GM21423 (cell line): ENCODE data around the gene CGB8.

Experiments
- ATAC-seq: cut with Tn5 transposase; IDR thresholded peaks from one replicate; pipeline ENCODE4 v1.9.1; 2021; ENCODE audit warnings: mild to moderate bottlenecking, moderate library complexity; ENCODE audit not compliant: unreplicated experiment

CGB8 gene

DNA sequence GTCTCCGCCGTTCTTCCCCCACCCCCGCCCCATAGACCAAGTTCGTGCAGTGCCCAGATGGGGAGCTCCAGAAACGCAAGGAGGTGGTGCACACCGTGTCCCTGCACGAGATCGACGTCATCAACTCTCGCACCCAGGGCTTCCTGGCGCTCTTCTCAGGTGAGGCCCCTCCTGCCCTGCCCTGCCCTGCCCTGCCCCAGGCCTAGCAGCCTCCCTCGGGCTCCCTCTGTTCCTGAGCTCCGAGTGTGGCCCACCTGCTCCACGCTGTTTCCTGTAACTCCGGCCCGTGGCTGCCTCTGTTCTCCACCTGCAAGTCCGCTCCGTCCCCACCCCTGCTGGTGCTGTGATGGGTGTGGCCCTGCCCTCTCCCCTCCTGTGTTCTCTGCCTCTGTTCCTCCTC lies 38.5 kb downstream of the CGB8 start:
- ATAC-seq = no peak

DNA sequence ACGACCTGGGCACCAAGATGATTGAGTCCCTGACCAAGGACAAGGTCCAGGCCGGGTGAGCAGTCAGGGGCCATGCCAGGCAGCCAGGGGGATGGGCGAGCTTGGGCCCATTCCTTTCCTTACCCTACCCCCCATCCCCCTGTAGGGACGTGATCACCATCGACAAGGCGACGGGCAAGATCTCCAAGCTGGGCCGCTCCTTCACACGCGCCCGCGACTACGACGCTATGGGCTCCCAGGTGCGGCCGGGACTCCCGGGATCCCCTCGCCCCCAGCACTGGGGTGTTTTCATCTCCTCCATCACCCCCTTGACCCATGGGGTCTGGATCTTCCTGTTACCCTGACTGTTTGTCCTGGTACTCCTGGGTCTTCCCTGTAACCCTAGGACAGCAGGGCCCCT lies 39.1 kb downstream of the CGB8 start:
- ATAC-seq = no peak

DNA sequence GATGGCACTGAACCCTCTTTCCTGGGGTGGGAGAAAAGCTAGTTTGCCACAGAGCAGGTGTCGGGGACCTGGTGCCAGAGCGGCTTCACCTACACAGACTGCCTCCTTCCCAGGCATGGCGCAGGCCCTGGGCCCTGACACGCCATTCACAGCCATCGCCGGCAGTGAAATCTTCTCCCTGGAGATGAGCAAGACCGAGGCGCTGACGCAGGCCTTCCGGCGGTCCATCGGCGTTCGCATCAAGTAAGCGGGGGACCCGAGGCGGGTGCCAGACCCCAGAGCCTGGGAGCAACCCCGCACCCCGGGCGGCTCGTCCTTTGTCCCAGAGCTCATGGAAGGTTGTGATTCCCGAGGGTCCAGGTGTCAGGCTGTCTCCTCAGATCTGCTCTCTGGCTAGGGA lies 42.0 kb downstream of the CGB8 start:
- ATAC-seq = no peak

DNA sequence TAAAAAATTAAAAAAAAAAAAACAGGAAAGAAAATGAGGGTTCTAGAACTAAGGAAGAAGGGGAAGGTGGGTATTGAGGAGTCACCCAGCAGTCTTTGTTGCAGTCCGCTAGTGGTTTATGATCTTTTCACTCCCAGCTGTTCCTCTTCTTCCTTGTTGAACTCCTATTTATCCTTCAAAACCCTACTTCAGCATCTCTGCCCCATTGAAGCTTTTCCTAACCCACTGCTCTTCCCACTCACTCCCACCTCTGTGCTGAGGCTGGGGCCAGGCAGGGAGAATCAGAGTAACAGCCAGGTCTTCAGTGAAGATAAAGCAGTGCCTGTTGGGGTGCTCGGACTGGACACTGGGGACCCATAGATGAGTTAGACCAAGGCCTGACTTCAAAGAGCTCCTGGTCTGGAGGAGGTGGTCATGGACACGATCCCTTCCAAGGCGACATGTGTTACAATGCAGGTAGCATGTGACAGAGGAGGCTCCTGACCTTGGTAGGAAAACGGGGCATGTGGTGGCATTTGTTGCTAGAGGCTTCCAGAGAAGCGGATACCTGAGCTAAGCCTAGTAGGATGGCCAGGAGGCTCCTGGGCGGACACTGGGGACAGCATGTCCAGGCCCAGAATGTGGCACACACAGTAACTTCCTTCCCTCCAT lies 43.8 kb downstream of the CGB8 start:
- no peak for ATAC-seq

DNA sequence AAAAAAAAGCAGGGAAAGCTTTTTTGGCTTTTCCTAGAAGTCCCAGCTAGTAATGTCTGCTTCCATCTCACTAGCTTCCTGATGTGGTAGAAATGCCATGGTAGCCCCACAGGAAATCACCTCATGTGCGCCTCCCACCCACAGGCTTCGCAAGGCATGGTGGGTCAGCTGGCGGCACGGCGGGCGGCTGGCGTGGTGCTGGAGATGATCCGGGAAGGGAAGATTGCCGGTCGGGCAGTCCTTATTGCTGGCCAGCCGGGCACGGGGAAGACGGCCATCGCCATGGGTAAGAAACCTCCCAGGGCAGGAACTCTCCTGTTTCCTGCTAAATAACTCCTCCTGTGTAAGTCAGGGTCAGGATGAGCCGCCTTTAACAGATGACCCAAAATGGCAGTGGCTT lies 44.8 kb downstream of the CGB8 start:
- no peak for ATAC-seq

DNA sequence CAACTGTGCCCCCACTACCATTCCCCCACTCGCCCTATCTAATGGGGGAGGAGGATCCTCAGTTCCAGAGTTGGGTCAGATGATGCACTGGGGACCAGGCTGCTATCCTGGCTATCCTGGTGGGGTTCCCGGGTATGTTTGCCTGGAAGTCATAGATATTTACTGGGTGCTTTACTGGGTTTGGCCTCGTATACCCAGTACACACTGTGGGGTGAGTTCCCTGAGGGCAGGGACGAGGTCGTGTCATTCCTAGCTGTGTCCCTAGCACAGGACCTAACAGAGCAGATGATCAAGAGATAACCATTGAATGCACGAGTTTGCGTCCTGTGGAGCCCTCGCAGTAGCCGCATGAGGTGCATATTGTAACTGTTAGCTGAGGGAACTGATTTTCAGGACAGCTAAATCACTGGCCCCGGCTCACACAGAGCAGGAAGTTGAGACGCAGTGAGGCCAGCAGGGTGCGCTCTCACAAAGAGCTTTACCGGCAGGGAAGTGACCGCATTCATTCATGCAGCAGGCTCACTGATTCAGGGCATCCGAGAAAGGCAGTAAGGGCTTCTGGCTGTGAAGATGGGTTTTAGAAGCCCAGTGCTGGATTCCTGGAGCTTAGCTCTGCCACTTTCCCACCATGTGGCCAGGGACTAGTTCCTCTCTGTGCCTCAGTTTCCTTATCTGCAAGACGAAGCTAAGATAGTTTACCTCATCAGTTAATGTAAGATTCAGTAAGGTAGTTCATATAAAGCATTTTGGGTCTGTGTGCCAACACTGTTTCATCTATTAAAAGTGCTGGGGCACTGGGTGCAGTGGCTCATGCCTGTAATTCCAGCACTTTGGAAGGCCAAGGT lies 49.2 kb downstream of the CGB8 start:
- no peak for ATAC-seq

DNA sequence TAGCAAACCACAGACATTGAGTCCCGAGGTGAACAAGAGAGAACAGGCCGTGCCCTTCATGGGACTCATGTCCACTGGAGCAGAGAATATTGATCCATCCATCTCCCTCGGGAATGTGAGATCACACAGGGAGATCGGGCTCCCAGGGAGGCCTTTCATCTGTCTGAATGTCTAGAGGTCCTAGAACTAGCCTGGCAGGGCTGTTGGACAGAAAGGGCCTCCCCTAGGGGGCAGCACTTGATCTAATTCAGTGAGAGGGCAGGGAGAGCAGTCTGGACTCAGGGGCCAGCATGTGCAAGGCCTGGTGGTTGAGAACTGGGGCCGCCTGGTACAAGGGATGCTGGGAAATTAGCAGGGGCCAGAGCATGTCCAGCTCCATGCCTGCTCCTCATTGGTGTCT lies 50.9 kb downstream of the CGB8 start:
- no peak for ATAC-seq
